HepG2 (cell line): ENCODE data around the gene NDOR1. TPM values are rescaled to one million over a fixed set of nuclear protein-coding genes. Genes with fewer than 3 reads are reported as not detected.
A peak's percentile ranks its signal among the peaks of the same experiment; 100 is the strongest.

Source experiments
- CAMTA2 ChIP-seq: sonication (generic); formaldehyde crosslinking; IDR thresholded peaks from 2 replicates; pipeline ENCODE4 v1.4.0; 2020; ENCODE audit warnings: mild to moderate bottlenecking, missing genetic modification reagents, borderline replicate concordance
- CHCHD3 ChIP-seq: sonication (generic); formaldehyde crosslinking; IDR thresholded peaks from 2 replicates; pipeline ENCODE4 v1.8.0; 2022; ENCODE audit warnings: mild to moderate bottlenecking, missing genetic modification reagents, moderate library complexity
- GLI4 ChIP-seq: sonication (generic); formaldehyde crosslinking; IDR thresholded peaks from 2 replicates; pipeline ENCODE4 v1.5.1; 2020; ENCODE audit warnings: missing genetic modification reagents, mild to moderate bottlenecking, moderate library complexity, borderline replicate concordance
- MATR3 ChIP-seq: sonication (generic); formaldehyde crosslinking; IDR thresholded peaks from 2 replicates; pipeline ENCODE4 v1.4.0; 2020; ENCODE audit warnings: missing genetic modification reagents
- MIER2 ChIP-seq: IDR thresholded peaks from 2 replicates; pipeline ENCODE4 v1.6.1; 2016; ENCODE audit warnings: missing biosample characterization, missing genetic modification reagents
- NR2F6 ChIP-seq, 2 experiments: IDR thresholded peaks; 2 replicates each; pipeline ENCODE4 v1.6.1; 2016; ENCODE audit warnings: antibody characterized with exemption in 1 of 2, mild to moderate bottlenecking in 1 of 2
- PLSCR1 ChIP-seq: sonication (generic); formaldehyde crosslinking; IDR thresholded peaks from 2 replicates; pipeline ENCODE4 v1.5.0; 2020; ENCODE audit warnings: missing genetic modification reagents, mild to moderate bottlenecking, borderline replicate concordance
- SP2 ChIP-seq: sonication (generic); formaldehyde crosslinking; IDR thresholded peaks from 2 replicates; pipeline ENCODE4 v1.5.1; 2020; ENCODE audit warnings: mild to moderate bottlenecking, missing genetic modification reagents
- SRF ChIP-seq: IDR thresholded peaks from 2 replicates; pipeline ENCODE4 v1.6.1; 2011; ENCODE audit warnings: mild to moderate bottlenecking, low read depth, low read length, moderate library complexity
- TAF1 ChIP-seq: sonication (generic); formaldehyde crosslinking; IDR thresholded peaks from 2 replicates; pipeline ENCODE4 v1.4.0; 2020; ENCODE audit warnings: missing genetic modification reagents
- ZBTB39 ChIP-seq: sonication (generic); formaldehyde crosslinking; IDR thresholded peaks from 2 replicates; pipeline ENCODE4 v1.5.0; 2020; ENCODE audit warnings: missing genetic modification reagents
- ZNF124 ChIP-seq: sonication (generic); formaldehyde crosslinking; IDR thresholded peaks from 2 replicates; pipeline ENCODE4 v1.4.0; 2020; ENCODE audit warnings: missing genetic modification reagents
- ZNF639 ChIP-seq: conservative IDR thresholded peaks from 2 replicates; pipeline ENCODE4 v1.6.1; 2018; ENCODE audit warnings: missing genetic modification reagents
- ZZZ3 ChIP-seq: sonication (generic); formaldehyde crosslinking; IDR thresholded peaks from 2 replicates; pipeline ENCODE4 v1.4.0; 2020; ENCODE audit warnings: missing genetic modification reagents, mild to moderate bottlenecking, borderline replicate concordance
- polyA plus RNA-seq, 8 experiments: library from polyadenylated mRNA; depleted of rRNA in 3 of 8; stranded (reverse) in 7 of 8; unstranded in 1 of 8; fragments of >200 nt; fragmentation: Illumina TruSeq in 4 of 8; extraction: Trizol in 4 of 8; gene quantifications; 2 replicates each; pipeline versions ENCODE4 v1.2.1 to v1.2.3, GENCODE V29; 2011 to 2016; ENCODE audit warnings: low read depth in 4 of 8, missing spikeins in 1 of 8, mixed read lengths in 1 of 8; ENCODE audit not compliant: insufficient read depth in 1 of 8
- total RNA-seq, 5 experiments: library from RNA; depleted of rRNA; stranded (reverse); fragments of >200 nt; fragmentation: Illumina TruSeq; extraction: Trizol; gene quantifications; 2 replicates each; pipeline ENCODE4 v1.2.3, GENCODE V29; 2016; ENCODE audit warnings: low read depth in 1 of 5
- TF ChIP-seq, protein P1 (sequence below): sonication (generic); formaldehyde crosslinking; IDR thresholded peaks from 2 replicates; pipeline ENCODE4 v1.8.0; 2022; ENCODE audit warnings: mild to moderate bottlenecking, missing genetic modification reagents; ENCODE audit not compliant: insufficient replicate concordance
- TF ChIP-seq, protein P2 (sequence below), 2 experiments: sonication (generic) in 1 of 2; formaldehyde crosslinking in 1 of 2; IDR thresholded peaks; 2 replicates each; pipeline versions ENCODE4 v1.6.1 to v1.9.0; 2014 to 2022; ENCODE audit warnings: antibody characterized with exemption in 1 of 2, borderline replicate concordance in 1 of 2, inconsistent platforms in 1 of 2, low read depth in 1 of 2, missing genetic modification reagents in 1 of 2

NDOR1 gene
- total and polyA plus RNA-seq, 2 of the 13 experiments (the other 11 are each of a cell fraction or from before 2014, with no cell fraction given): 3.6 to 8.7 TPM

DNA sequence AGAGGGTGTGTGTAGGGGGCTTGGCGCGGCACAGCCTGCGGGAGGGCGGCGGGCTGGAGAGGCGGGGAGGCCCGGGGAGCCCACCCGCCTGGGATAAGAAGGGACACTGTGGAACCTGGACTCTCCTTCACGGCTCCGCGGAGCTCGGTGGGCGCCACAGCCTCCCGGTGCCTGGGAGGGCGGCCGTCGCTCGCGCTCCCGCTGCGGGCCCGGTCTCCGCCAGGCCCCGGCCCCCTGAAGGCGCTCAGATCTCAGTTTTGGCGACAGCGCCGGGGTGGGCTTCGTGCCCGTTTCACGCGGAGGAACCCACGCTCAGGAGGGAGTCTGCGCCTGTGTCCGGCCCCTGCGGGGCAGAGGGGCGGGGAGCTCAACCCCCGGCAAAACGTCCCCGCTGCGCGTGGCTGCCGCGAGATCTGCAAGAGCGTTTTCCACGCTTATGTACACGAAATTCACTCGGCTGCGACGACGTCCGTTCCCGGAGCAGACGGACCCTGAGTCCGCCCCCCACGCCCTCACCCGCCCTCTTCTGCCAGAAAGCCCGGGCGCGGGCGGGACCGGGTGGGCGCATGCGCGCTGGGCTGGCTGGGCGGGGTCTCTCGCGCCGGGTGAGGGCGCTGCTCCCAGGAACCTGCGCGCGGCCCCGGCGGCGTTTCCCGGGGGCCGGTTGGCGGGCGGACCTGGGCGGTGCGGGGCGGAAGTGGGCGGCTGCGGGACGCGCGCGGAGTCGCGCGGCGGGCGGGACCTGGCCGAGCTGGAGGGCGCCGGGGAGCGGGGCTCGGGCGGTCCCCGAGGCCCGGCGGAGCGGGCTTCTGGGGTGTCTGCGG is 49.3 kb downstream of the NDOR1 start, which contains the start of gene NELFB (continued):
- TF ChIP-seq ZNF124 (peak; percentile 72; the same call in 1 of the 2 replicates), TAF1 (peak; percentile 73), ZBTB39 (CRISPR knock-in tag) (no peak), PLSCR1 (CRISPR knock-in tag) (no peak), SP2 (CRISPR knock-in tag) (peak; percentile 52), CAMTA2 (CRISPR knock-in tag) (peak; percentile 45; the same call in 1 of the 2 replicates), CHCHD3 (CRISPR knock-in tag) (peak; percentile 40; the same call in 1 of the 2 replicates), ZNF639 (CRISPR knock-in tag) (peak; percentile 8; the same call in 1 of the 2 replicates), MATR3 (CRISPR knock-in tag) (no peak), MIER2 (CRISPR knock-in tag) (no peak), NR2F6 (IDR thresholded peaks at IDR 0.05) (no peak), NR2F6 (CRISPR knock-in tag; IDR thresholded peaks at IDR 0.05) (peak; percentile 57; the same call in 1 of the 2 replicates), ZZZ3 (CRISPR knock-in tag) (no peak), GLI4 (CRISPR knock-in tag) (no peak), SRF (peak; percentile 65)
- TF ChIP-seq, protein P1, sequence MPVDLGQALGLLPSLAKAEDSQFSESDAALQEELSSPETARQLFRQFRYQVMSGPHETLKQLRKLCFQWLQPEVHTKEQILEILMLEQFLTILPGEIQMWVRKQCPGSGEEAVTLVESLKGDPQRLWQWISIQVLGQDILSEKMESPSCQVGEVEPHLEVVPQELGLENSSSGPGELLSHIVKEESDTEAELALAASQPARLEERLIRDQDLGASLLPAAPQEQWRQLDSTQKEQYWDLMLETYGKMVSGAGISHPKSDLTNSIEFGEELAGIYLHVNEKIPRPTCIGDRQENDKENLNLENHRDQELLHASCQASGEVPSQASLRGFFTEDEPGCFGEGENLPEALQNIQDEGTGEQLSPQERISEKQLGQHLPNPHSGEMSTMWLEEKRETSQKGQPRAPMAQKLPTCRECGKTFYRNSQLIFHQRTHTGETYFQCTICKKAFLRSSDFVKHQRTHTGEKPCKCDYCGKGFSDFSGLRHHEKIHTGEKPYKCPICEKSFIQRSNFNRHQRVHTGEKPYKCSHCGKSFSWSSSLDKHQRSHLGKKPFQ (CRISPR knock-in tag): peak; percentile 86
- TF ChIP-seq, protein P2, sequence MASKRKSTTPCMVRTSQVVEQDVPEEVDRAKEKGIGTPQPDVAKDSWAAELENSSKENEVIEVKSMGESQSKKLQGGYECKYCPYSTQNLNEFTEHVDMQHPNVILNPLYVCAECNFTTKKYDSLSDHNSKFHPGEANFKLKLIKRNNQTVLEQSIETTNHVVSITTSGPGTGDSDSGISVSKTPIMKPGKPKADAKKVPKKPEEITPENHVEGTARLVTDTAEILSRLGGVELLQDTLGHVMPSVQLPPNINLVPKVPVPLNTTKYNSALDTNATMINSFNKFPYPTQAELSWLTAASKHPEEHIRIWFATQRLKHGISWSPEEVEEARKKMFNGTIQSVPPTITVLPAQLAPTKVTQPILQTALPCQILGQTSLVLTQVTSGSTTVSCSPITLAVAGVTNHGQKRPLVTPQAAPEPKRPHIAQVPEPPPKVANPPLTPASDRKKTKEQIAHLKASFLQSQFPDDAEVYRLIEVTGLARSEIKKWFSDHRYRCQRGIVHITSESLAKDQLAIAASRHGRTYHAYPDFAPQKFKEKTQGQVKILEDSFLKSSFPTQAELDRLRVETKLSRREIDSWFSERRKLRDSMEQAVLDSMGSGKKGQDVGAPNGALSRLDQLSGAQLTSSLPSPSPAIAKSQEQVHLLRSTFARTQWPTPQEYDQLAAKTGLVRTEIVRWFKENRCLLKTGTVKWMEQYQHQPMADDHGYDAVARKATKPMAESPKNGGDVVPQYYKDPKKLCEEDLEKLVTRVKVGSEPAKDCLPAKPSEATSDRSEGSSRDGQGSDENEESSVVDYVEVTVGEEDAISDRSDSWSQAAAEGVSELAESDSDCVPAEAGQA (IDR thresholded peaks at IDR 0.05; ENCODE audit: low read depth): peak; percentile 86
- TF ChIP-seq, protein P2 (CRISPR knock-in tag; IDR thresholded peaks at IDR 0.05; ENCODE audit: borderline replicate concordance): no peak
